ENCODE measurements around the gene HOXB4. TPM values are rescaled to one million over a fixed set of nuclear protein-coding genes. Genes with fewer than 3 reads are reported as not detected.

Gene HOXB4
- total RNA-seq, 1 experiment from 2014 or later = 11.3 TPM

GRCh38 chr17:48611681-48612455 lies 33.7 kb upstream of the HOXB4 start (continued):
- no peak for TF ChIP-seq CTCF (IDR thresholded peaks at IDR 0.05 in 2 of 3, conservative IDR thresholded peaks at IDR 0.05 in 1 of 3; ENCODE audit: borderline replicate concordance in 1 of 3, insufficient read depth in 1 of 3, low read depth in 2 of 3, low read length in 2 of 3)
- TF ChIP-seq, protein P1, sequence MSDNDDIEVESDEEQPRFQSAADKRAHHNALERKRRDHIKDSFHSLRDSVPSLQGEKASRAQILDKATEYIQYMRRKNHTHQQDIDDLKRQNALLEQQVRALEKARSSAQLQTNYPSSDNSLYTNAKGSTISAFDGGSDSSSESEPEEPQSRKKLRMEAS (IDR thresholded peaks at IDR 0.05) = no peak
- TF ChIP-seq EZH2 (IDR thresholded peaks at IDR 0.05) = no peak

GRCh38 chr17:48611213-48611612 lies 33.1 kb upstream of the HOXB4 start:
- Histone ChIP-seq H4K20me1 (ENCODE audit: insufficient read depth) (no peaks in the 10 kb centered on the region), H2AFZ (ENCODE audit: low read depth, low read length, poor library complexity, severe bottlenecking) (peak overlapping the region; percentile 75), H3K79me2 (ENCODE audit: insufficient read depth, low read length) (peaks cover 69% of the 10 kb centered on the region), H3K9ac (ENCODE audit: low read length) (peak overlapping the region; percentile 97), H3K9me3 (ENCODE audit: control insufficient read depth in 1 of 2, insufficient read depth in 1 of 2, low read depth in 1 of 2, low read length in 2 of 2) (no peaks in the 10 kb centered on the region), H3K9me2 (ENCODE audit: insufficient read depth) (no peaks in the 10 kb centered on the region), H3K4me1 (ENCODE audit: control insufficient read depth in 1 of 2, insufficient read depth in 2 of 2, low read length in 2 of 2) (peaks cover 16 to 53% of the 10 kb centered on the region in 2 experiments; a peak in 3 of 4 replicates), H3K27ac (ENCODE audit: low read depth, low read length) (peak overlapping the region; percentile 98), H3K4me2 (ENCODE audit: low read length) (peak overlapping the region; percentile 95), H3K36me3 (ENCODE audit: control insufficient read depth in 1 of 2, insufficient read depth in 2 of 2, low read length in 2 of 2) (no peaks in the 10 kb centered on the region), H3K27me3 (ENCODE audit: insufficient read depth, low read length) (no peaks in the 10 kb centered on the region), H3K4me3 (replicated peaks in 1 of 2; ENCODE audit: low read depth in 1 of 2, low read length in 2 of 2) (peak overlapping the region; percentile 80 to 90)
- intact Hi-C loops (cut with micrococcal nuclease) = loop anchor here (10.0 kb wide), 1 partner anchor 126 kb away; no protein-coding TSS in a partner anchor
- ATAC-seq (peak; percentile 10), DNase-seq (ENCODE audit: low read depth, low spot score) (no peak)
- RAD21 ChIA-PET (ENCODE audit: low non-redundant PET in 1 of 2, low total read pairs in 2 of 2, uncharacterized antibody in 2 of 2, unreplicated experiment in 2 of 2) = no interaction called here
- CTCF ChIA-PET = no interaction called here
- POLR2A ChIA-PET = no interaction called here
- BruUV-seq (replicated peaks) = no TSS peak
- no peak for TF ChIP-seq CEBPB (IDR thresholded peaks at IDR 0.05; ENCODE audit: low read depth)
- TF ChIP-seq, protein P2, sequence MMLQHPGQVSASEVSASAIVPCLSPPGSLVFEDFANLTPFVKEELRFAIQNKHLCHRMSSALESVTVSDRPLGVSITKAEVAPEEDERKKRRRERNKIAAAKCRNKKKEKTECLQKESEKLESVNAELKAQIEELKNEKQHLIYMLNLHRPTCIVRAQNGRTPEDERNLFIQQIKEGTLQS (IDR thresholded peaks at IDR 0.05) = no peak
